ENCODE measurements around the gene KDM1A.

DNA sequence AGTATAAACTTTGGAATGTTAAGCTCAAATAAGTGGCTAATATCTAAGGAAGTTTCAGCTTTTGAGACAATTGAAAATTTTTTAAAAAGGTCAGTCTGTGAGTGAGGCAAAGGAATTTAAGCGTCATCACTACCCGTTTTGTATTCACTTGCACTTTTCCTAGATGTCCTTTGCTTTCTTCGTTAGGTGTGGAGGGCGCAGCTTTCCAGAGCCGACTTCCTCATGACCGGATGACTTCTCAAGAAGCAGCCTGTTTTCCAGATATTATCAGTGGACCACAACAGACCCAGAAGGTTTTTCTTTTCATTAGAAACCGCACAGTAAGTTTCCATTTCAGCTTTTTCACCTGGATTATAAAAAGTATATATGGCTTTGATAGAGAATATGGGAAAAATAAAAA is 30.9 kb downstream of the KDM1A start:
- TF ChIP-seq RAD21 (CRISPR knock-in tag; IDR thresholded peaks at IDR 0.05), result no peak
- no peak for TF ChIP-seq CTCF (CRISPR knock-in tag; IDR thresholded peaks at IDR 0.05)
- no peak for TF ChIP-seq NCOA2 (CRISPR knock-in tag; IDR thresholded peaks at IDR 0.05)
- TF ChIP-seq ZNF232 (CRISPR knock-in tag; IDR thresholded peaks at IDR 0.05; ENCODE audit: borderline replicate concordance), result no peak
- no peak for TF ChIP-seq AFF4 (CRISPR knock-in tag; IDR thresholded peaks at IDR 0.05)
- no peak for TF ChIP-seq MXI1 (IDR thresholded peaks at IDR 0.05; ENCODE audit: borderline replicate concordance, low read depth, low read length)
- no peak for TF ChIP-seq ZNF326 (CRISPR knock-in tag; IDR thresholded peaks at IDR 0.05; ENCODE audit: borderline replicate concordance)
- TF ChIP-seq, protein P1, sequence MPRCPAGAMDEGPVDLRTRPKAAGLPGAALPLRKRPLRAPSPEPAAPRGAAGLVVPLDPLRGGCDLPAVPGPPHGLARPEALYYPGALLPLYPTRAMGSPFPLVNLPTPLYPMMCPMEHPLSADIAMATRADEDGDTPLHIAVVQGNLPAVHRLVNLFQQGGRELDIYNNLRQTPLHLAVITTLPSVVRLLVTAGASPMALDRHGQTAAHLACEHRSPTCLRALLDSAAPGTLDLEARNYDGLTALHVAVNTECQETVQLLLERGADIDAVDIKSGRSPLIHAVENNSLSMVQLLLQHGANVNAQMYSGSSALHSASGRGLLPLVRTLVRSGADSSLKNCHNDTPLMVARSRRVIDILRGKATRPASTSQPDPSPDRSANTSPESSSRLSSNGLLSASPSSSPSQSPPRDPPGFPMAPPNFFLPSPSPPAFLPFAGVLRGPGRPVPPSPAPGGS (CRISPR knock-in tag; IDR thresholded peaks at IDR 0.05), result no peak
- no peak for TF ChIP-seq NFYB (CRISPR knock-in tag; IDR thresholded peaks at IDR 0.05)

Measured in HepG2 (cell line).